ENCODE data around the gene SGSH.

Gene SGSH

DNA sequence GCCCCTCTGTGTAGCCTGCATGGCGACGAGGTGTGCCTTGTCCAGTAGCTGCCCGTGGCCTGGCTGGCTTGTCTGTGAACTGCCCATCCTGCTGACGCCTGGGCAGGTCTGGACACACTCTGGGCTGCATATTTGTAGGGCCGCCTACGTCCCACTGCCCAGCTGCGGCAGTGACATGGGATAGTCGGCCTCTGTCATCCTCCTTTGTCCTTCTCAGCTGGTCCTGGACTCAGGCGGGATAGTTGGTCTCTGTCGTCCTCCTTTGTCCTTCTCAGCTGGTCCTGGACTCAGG is 35.8 kb downstream of the SGSH start:
- Histone ChIP-seq H3K36me3 (ENCODE audit: low read depth) (no peaks in the 10 kb centered on the region), H3K4me1 (ENCODE audit: insufficient read depth, poor library complexity, severe bottlenecking) (peaks cover 8% of the 10 kb centered on the region), H3K4me3 (ENCODE audit: severe bottlenecking) (no peak overlapping the region), H3K27me3 (ENCODE audit: insufficient read depth, poor library complexity, severe bottlenecking) (no peaks in the 10 kb centered on the region), H3K9me3 (ENCODE audit: severe bottlenecking) (no peaks in the 10 kb centered on the region), H3K27ac (ENCODE audit: poor library complexity, severe bottlenecking) (no peak overlapping the region)
- TF ChIP-seq CTCF (IDR thresholded peaks at IDR 0.05; ENCODE audit: poor library complexity, severe bottlenecking): no peak
- DNase-seq (ENCODE audit: low spot score) (no peak), ATAC-seq (ENCODE audit: low read depth) (no peak)

DNA sequence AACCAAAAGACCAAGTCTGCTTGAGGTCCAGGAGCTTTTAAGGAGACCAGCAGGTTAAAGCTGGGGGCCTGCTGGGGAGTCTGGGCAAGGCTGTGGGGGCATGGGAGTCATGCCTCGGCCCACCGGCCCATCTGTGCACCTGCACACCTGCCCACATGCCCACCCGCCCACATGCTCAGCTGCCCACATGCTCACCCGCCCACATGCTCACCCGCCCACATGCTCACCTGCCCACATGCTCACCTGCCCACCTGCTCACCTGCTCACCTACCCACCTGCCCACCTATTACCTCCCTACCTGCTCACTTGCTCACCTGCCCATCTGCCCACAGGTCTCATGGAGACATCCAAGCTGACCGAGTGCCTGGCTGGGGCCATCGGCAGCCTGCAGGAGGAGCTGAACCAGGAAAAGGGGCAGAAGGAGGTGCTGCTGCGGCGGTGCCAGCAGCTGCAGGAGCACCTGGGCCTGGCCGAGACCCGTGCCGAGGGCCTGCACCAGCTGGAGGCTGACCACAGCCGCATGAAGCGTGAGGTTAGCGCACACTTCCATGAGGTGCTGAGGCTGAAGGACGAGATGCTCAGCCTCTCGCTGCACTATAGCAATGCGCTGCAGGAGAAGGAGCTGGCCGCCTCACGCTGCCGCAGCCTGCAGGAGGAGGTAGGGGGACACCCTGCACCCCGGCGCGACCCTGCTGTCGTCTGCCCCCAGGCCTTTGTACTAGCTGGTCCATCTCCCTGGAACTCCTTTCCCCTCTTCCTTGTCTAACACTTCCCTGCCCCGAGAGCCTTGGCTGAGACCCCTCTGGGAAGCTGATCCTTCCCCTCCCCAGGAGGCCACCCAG is 36.3 kb downstream of the SGSH start:
- no peak overlapping the region for H3K27ac ChIP-seq (ENCODE audit: poor library complexity, severe bottlenecking)
- ATAC-seq (ENCODE audit: low read depth) (no peak), DNase-seq (ENCODE audit: low spot score) (no peak)
- no peak overlapping the region for H3K4me3 ChIP-seq (ENCODE audit: severe bottlenecking)
- no peaks in the 10 kb centered on the region for H3K9me3 ChIP-seq (ENCODE audit: severe bottlenecking)
- no peak for TF ChIP-seq CTCF (IDR thresholded peaks at IDR 0.05; ENCODE audit: poor library complexity, severe bottlenecking)
- no peaks in the 10 kb centered on the region for H3K36me3 ChIP-seq (ENCODE audit: low read depth)
- H3K27me3 ChIP-seq (ENCODE audit: insufficient read depth, poor library complexity, severe bottlenecking): no peaks in the 10 kb centered on the region
- peaks cover 8% of the 10 kb centered on the region for H3K4me1 ChIP-seq (ENCODE audit: insufficient read depth, poor library complexity, severe bottlenecking)

GRCh38 chr17:80182845-80183223 is 37.3 kb downstream of the SGSH start:
- Histone ChIP-seq H3K27ac (ENCODE audit: poor library complexity, severe bottlenecking) (no peak overlapping the region), H3K4me3 (ENCODE audit: severe bottlenecking) (no peak overlapping the region), H3K27me3 (ENCODE audit: insufficient read depth, poor library complexity, severe bottlenecking) (no peaks in the 10 kb centered on the region), H3K36me3 (ENCODE audit: low read depth) (no peaks in the 10 kb centered on the region), H3K4me1 (ENCODE audit: insufficient read depth, poor library complexity, severe bottlenecking) (peaks cover 6% of the 10 kb centered on the region), H3K9me3 (ENCODE audit: severe bottlenecking) (no peaks in the 10 kb centered on the region)
- ATAC-seq (ENCODE audit: low read depth): no peak
- no peak for TF ChIP-seq CTCF (IDR thresholded peaks at IDR 0.05; ENCODE audit: poor library complexity, severe bottlenecking)
- DNase-seq (ENCODE audit: low spot score): no peak

- H3K9me3 ChIP-seq (ENCODE audit: severe bottlenecking): no peaks in the 10 kb centered on the region
- DNase-seq (ENCODE audit: low spot score): no peak
- H3K27ac ChIP-seq (ENCODE audit: poor library complexity, severe bottlenecking): no peak overlapping the region
- H3K4me1 ChIP-seq (ENCODE audit: insufficient read depth, poor library complexity, severe bottlenecking): peaks cover under 1% of the 10 kb centered on the region
- ATAC-seq (ENCODE audit: low read depth): no peak
- no peak overlapping the region for H3K4me3 ChIP-seq (ENCODE audit: severe bottlenecking)
- no peaks in the 10 kb centered on the region for H3K36me3 ChIP-seq (ENCODE audit: low read depth)
- H3K27me3 ChIP-seq (ENCODE audit: insufficient read depth, poor library complexity, severe bottlenecking): no peaks in the 10 kb centered on the region
- TF ChIP-seq CTCF (IDR thresholded peaks at IDR 0.05; ENCODE audit: poor library complexity, severe bottlenecking): no peak
Observed at GRCh38 chr17:80182118-80182844, 37.9 kb downstream of the SGSH start.

GRCh38 chr17:80181431-80181830 is 38.7 kb downstream of the SGSH start:
- no peak for TF ChIP-seq CTCF (IDR thresholded peaks at IDR 0.05; ENCODE audit: poor library complexity, severe bottlenecking)
- H3K4me3 ChIP-seq (ENCODE audit: severe bottlenecking): no peak overlapping the region
- no peaks in the 10 kb centered on the region for H3K4me1 ChIP-seq (ENCODE audit: insufficient read depth, poor library complexity, severe bottlenecking)
- ATAC-seq (ENCODE audit: low read depth): no peak
- no peak overlapping the region for H3K27ac ChIP-seq (ENCODE audit: poor library complexity, severe bottlenecking)
- DNase-seq (ENCODE audit: low spot score): no peak
- no peaks in the 10 kb centered on the region for H3K27me3 ChIP-seq (ENCODE audit: insufficient read depth, poor library complexity, severe bottlenecking)
- H3K9me3 ChIP-seq (ENCODE audit: severe bottlenecking): no peaks in the 10 kb centered on the region
- no peaks in the 10 kb centered on the region for H3K36me3 ChIP-seq (ENCODE audit: low read depth)

All from RWPE2 (cell line).